ACHN (cell line): ENCODE results near the gene PEAK3.
A peak's percentile ranks its signal among the peaks of the same experiment; 100 is the strongest.

Source experiments
- DNase-seq: peaks from one replicate; pipeline ENCODE4 v3.0.0-alpha.2; 2015
- in situ Hi-C: cut with HindIII; loops from 2 replicates; pipeline ENCODE4 v1.10.0; 2017; ENCODE audit warnings: low sequenced_read_pairs, low pct_ligation_motif_present, low pct_unique_long_range_greater_than_20kb

PEAK3 gene

GRCh38 chr19:2255982-2256685 lies 25.8 kb downstream of the PEAK3 start, which contains the start of gene JSRP1:
Gene JSRP1, minus strand, starts transcription at chr19:2256417. Its CDS starts 1,103 bp downstream, at chr19:2255314.
- peak; percentile 73 for DNase-seq
- in situ Hi-C loops = no loop called here

- no peak for DNase-seq
- in situ Hi-C loops = no loop called here
Measured at GRCh38 chr19:2255112-2255845, 26.7 kb downstream of the PEAK3 start.

GRCh38 chr19:2254064-2254872 lies 27.7 kb downstream of the PEAK3 start:
- DNase-seq = no peak
- in situ Hi-C loops = no loop called here

GRCh38 chr19:2253106-2254063 lies 28.6 kb downstream of the PEAK3 start:
- in situ Hi-C loops = no loop called here
- DNase-seq = no peak

- in situ Hi-C loops = no loop called here
- no peak for DNase-seq
Measured at GRCh38 chr19:2252797-2253105, 29.2 kb downstream of the PEAK3 start.

GRCh38 chr19:2252055-2252796 lies 29.7 kb downstream of the PEAK3 start:
- no peak for DNase-seq
- in situ Hi-C loops = no loop called here

GRCh38 chr19:2251106-2252054 lies 30.6 kb downstream of the PEAK3 start:
- in situ Hi-C loops = no loop called here

GRCh38 chr19:2250766-2251105 lies 31.2 kb downstream of the PEAK3 start:
- no peak for DNase-seq
- in situ Hi-C loops = no loop called here

More at GRCh38 chr19:2251106-2252054, 30.6 kb downstream of the PEAK3 start:
- DNase-seq = no peak

GRCh38 chr19:2249880-2250765 lies 31.9 kb downstream of the PEAK3 start:
- in situ Hi-C loops = loop anchor here (25.0 kb wide), 1 partner anchor 162 kb away; no protein-coding TSS in a partner anchor
- no peak for DNase-seq

GRCh38 chr19:2249010-2249866 lies 32.7 kb downstream of the PEAK3 start, which contains the start of gene AMH:
Gene AMH, plus strand, starts transcription at chr19:2249323. Its CDS starts 10 bp downstream, at chr19:2249333.
- no peak for DNase-seq
- in situ Hi-C loops = loop anchor here (25.0 kb wide), 1 partner anchor 163 kb away; no protein-coding TSS in a partner anchor

- in situ Hi-C loops = loop anchor here (25.0 kb wide), 1 partner anchor 164 kb away; no protein-coding TSS in a partner anchor
Measured at GRCh38 chr19:2248136-2249009, 33.6 kb downstream of the PEAK3 start.

GRCh38 chr19:2247433-2248101 lies 34.4 kb downstream of the PEAK3 start:
- in situ Hi-C loops = loop anchor here (25.0 kb wide), 1 partner anchor 165 kb away; no protein-coding TSS in a partner anchor
- no peak for DNase-seq

More at GRCh38 chr19:2248136-2249009, 33.6 kb downstream of the PEAK3 start:
- DNase-seq = no peak

- DNase-seq = peak; percentile 60
- in situ Hi-C loops = loop anchor here (25.0 kb wide), 1 partner anchor 165 kb away; no protein-coding TSS in a partner anchor
Measured at GRCh38 chr19:2246801-2247361, 35.1 kb downstream of the PEAK3 start.
